ENCODE data around the gene PATJ. TPM values are rescaled to one million over a fixed set of nuclear protein-coding genes. Genes with fewer than 3 reads are reported as not detected.

Gene PATJ
- total and polyA plus RNA-seq, 2 experiments from 2014 or later, result 20.0 to 44.8 TPM

- Histone ChIP-seq H3K36me3 (replicated peaks; ENCODE audit: insufficient read depth, low read depth) (no peaks in the 10 kb centered on the region), H3K4me2 (no peak overlapping the region), H3K27me3 (no peaks in the 10 kb centered on the region), H3K79me2 (no peaks in the 10 kb centered on the region), H3K27ac (no peak overlapping the region), H4K20me1 (ENCODE audit: insufficient read depth, poor library complexity, severe bottlenecking) (no peaks in the 10 kb centered on the region), H3K9me2 (replicated peaks; ENCODE audit: insufficient read depth) (no peaks in the 10 kb centered on the region), H3K4me3 (no peak overlapping the region), H3K9me3 (ENCODE audit: low read depth) (no peaks in the 10 kb centered on the region), H2AFZ (no peak overlapping the region), H3K4me1 (ENCODE audit: insufficient read depth) (no peaks in the 10 kb centered on the region)
- WGBS (ENCODE audit: low lambda C conversion rate, missing lambda C conversion rate), result 77% methylated on average over 5 of the region's 5 CpGs
- TF ChIP-seq EZH2phosphoT487 (IDR thresholded peaks at IDR 0.05; ENCODE audit: low read depth, severe bottlenecking, unreplicated experiment) (no peak), CTCF (IDR thresholded peaks at IDR 0.05; ENCODE audit: poor library complexity) (no peak)
- no peak for DNase-seq (ENCODE audit: low spot score)
Observed at GRCh38 chr1:62109124-62109523, 366.8 kb downstream of the PATJ start.

- Histone ChIP-seq H3K9me2 (replicated peaks; ENCODE audit: insufficient read depth) (no peaks in the 10 kb centered on the region), H3K9me3 (ENCODE audit: low read depth) (no peaks in the 10 kb centered on the region), H3K4me1 (ENCODE audit: insufficient read depth) (no peaks in the 10 kb centered on the region), H2AFZ (no peak overlapping the region), H3K36me3 (replicated peaks; ENCODE audit: insufficient read depth, low read depth) (no peaks in the 10 kb centered on the region), H3K27me3 (no peaks in the 10 kb centered on the region), H3K4me3 (no peak overlapping the region), H3K4me2 (no peak overlapping the region), H3K79me2 (no peaks in the 10 kb centered on the region), H4K20me1 (ENCODE audit: insufficient read depth, poor library complexity, severe bottlenecking) (no peaks in the 10 kb centered on the region), H3K27ac (no peak overlapping the region)
- WGBS (ENCODE audit: low lambda C conversion rate, missing lambda C conversion rate), result 84% methylated on average over 11 of the region's 11 CpGs
- no peak for TF ChIP-seq CTCF (IDR thresholded peaks at IDR 0.05; ENCODE audit: poor library complexity)
- no peak for TF ChIP-seq EZH2 (IDR thresholded peaks at IDR 0.05; ENCODE audit: borderline replicate concordance)
- no peak for TF ChIP-seq EZH2phosphoT487 (IDR thresholded peaks at IDR 0.05; ENCODE audit: low read depth, severe bottlenecking, unreplicated experiment)
- DNase-seq (ENCODE audit: low spot score), result no peak
Observed at GRCh38 chr1:62110198-62110817, 368.0 kb downstream of the PATJ start.

GRCh38 chr1:62111084-62111483 is 368.8 kb downstream of the PATJ start:
- peak; percentile 23 for TF ChIP-seq CTCF (IDR thresholded peaks at IDR 0.05; ENCODE audit: poor library complexity)
- TF ChIP-seq EZH2phosphoT487 (IDR thresholded peaks at IDR 0.05; ENCODE audit: low read depth, severe bottlenecking, unreplicated experiment), result no peak
- no peak overlapping the region for H2AFZ ChIP-seq
- no peak overlapping the region for H3K4me3 ChIP-seq
- no peaks in the 10 kb centered on the region for H4K20me1 ChIP-seq (ENCODE audit: insufficient read depth, poor library complexity, severe bottlenecking)
- 83% methylated on average over 1 of the region's 1 CpG for WGBS (ENCODE audit: low lambda C conversion rate, missing lambda C conversion rate)
- no peaks in the 10 kb centered on the region for H3K36me3 ChIP-seq (replicated peaks; ENCODE audit: insufficient read depth, low read depth)
- no peaks in the 10 kb centered on the region for H3K9me2 ChIP-seq (replicated peaks; ENCODE audit: insufficient read depth)
- H3K4me1 ChIP-seq (ENCODE audit: insufficient read depth), result no peaks in the 10 kb centered on the region
- no peaks in the 10 kb centered on the region for H3K9me3 ChIP-seq (ENCODE audit: low read depth)
- no peak for DNase-seq (ENCODE audit: low spot score)
- no peaks in the 10 kb centered on the region for H3K27me3 ChIP-seq
- H3K79me2 ChIP-seq, result no peaks in the 10 kb centered on the region
- H3K27ac ChIP-seq, result no peak overlapping the region
- no peak overlapping the region for H3K4me2 ChIP-seq

GRCh38 chr1:62113507-62113906 is 371.2 kb downstream of the PATJ start:
- H3K79me2 ChIP-seq, result no peaks in the 10 kb centered on the region
- H3K4me2 ChIP-seq, result no peak overlapping the region
- H3K9me2 ChIP-seq (replicated peaks; ENCODE audit: insufficient read depth), result no peaks in the 10 kb centered on the region
- H3K27ac ChIP-seq, result no peak overlapping the region
- H3K27me3 ChIP-seq, result no peaks in the 10 kb centered on the region
- no peaks in the 10 kb centered on the region for H3K36me3 ChIP-seq (replicated peaks; ENCODE audit: insufficient read depth, low read depth)
- no peaks in the 10 kb centered on the region for H3K9me3 ChIP-seq (ENCODE audit: low read depth)
- H3K4me1 ChIP-seq (ENCODE audit: insufficient read depth), result no peaks in the 10 kb centered on the region
- no peak overlapping the region for H3K4me3 ChIP-seq
- TF ChIP-seq EZH2phosphoT487 (IDR thresholded peaks at IDR 0.05; ENCODE audit: low read depth, severe bottlenecking, unreplicated experiment) (no peak), EZH2 (IDR thresholded peaks at IDR 0.05; ENCODE audit: borderline replicate concordance) (no peak), CTCF (IDR thresholded peaks at IDR 0.05; ENCODE audit: poor library complexity) (no peak)
- H4K20me1 ChIP-seq (ENCODE audit: insufficient read depth, poor library complexity, severe bottlenecking), result no peaks in the 10 kb centered on the region
- H2AFZ ChIP-seq, result no peak overlapping the region
- no peak for DNase-seq (ENCODE audit: low spot score)

All from hepatocyte (in vitro differentiated cells).